C4-2B (cell line): ENCODE measurements around the gene ELOVL7.

Experiments used
- CTCF ChIP-seq: fragments of 450-650 bp; conservative IDR thresholded peaks from 2 replicates; pipeline ENCODE4 v1.5.1; 2017; ENCODE audit warnings: mild to moderate bottlenecking
- ZFX ChIP-seq: fragments of 450-650 bp; IDR thresholded peaks from 2 replicates; pipeline ENCODE4 v1.6.1; 2017

- TF ChIP-seq CTCF = no peak
- TF ChIP-seq ZFX = no peak
Measured at GRCh38 chr5:60835554-60835953, 8.5 kb downstream of the ELOVL7 start.
